Measurements from ENCODE around the gene ATP5F1E.

DNA sequence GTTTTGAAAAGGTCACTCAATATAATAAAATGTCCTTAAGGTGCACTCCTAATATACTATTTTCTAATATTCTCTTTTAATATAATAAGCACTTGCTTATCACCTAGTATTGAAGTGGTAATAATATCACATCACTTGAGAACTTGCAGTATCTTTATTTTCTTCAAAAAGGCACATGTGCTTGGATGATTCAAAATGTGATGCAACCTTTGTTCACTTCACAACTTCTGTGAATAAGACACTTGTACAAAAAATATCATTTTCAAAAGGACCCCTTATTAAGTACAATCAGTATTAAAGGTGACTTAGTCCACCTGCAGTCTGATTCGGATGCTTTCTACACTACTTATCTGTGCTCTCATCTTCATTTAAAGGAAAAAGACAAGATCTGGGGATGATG lies 7.1 kb upstream of the ATP5F1E start:
- no peak for TF ChIP-seq CTCF (IDR thresholded peaks at IDR 0.05 in 4 of 5, conservative IDR thresholded peaks at IDR 0.05 in 1 of 5)
- TF ChIP-seq POLR2A (IDR thresholded peaks at IDR 0.05): no peak

Measured in gastrocnemius medialis (tissue), 4 donors.